Measurements from ENCODE around the gene TMED10.
A peak's percentile ranks its signal among the peaks of the same experiment; 100 is the strongest.
"Not testable (repeated sequence)": the region's sequence is repeated elsewhere in the genome, so short reads cannot be mapped to it uniquely, and the experiment has no call there.

TMED10 gene

DNA sequence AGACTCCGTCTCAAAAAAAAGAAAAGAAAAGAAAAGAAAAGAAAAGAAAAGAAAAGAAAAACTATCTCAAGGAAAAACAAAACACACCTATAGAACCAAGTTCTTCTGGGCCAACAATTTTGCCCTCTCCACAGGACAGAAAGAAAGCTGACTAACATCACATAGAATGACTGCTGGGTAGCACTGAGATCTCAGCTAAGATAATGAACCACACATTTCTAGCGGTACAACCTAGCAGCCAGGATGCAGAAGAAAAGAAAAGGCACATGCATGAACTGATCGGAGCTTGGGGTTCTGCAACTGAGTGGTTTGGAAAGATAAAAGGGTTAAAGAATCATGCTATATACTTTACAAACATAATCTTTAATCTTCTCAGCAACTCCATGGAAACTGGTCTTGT, 19.5 kb downstream of the TMED10 start:
- DNase-seq = no peak

DNA sequence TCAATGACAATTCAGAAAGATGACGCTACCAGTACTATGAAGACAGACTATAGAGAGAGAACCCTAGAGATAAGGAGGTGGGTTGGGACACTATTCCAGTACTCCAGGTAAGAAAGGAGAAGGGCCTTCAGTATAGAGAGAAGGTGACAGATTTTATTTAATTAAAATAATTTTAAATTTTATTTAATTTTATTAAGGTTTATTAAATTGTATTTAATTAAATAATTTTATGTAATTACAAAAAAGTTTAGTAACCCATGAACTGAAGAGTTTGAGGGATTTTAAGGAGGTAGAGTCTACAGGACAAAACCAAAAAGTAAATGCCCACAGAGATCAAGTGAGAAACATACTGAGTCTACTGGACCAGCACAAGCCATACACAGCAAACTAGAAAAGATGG, 20.3 kb downstream of the TMED10 start:
- no peak for DNase-seq

DNA sequence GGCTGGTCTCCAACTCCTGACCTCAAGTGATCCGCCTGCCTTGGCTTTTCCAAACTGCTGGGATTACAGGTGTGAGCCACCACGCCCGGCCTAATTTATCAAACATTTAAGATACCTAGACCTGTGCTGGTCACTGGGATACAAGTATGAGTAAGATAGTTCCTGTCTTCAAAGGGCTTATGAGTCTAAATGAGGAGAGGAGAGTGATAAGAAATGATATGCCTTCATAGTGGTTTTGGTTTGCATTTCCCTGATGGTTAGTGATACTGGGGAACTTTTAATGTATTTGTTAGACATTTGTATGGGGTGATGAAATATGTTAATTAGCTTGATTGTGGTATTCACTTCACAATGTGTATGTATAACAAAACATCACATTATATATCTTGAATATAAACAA, 21.2 kb downstream of the TMED10 start:
- no peak for DNase-seq

DNA sequence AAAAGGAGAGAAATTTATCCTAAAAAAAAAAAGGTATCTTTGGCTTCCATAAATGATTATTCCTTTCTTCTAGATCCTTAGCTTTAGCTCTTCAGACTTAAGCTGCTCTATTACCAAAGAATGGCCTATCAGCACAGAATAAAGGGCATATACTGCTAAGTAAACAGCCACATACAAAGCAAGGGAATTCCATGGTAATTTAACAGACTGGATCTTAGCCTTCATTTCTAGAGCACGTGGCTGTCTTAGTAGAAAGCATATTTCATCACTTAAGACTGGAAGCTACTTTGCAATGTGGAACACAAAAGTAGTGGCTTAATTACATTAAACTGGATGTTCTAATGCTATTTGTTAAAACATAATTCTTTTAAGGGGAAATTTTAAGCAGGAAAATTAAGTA, 23.1 kb downstream of the TMED10 start:
- DNase-seq = no peak

DNA sequence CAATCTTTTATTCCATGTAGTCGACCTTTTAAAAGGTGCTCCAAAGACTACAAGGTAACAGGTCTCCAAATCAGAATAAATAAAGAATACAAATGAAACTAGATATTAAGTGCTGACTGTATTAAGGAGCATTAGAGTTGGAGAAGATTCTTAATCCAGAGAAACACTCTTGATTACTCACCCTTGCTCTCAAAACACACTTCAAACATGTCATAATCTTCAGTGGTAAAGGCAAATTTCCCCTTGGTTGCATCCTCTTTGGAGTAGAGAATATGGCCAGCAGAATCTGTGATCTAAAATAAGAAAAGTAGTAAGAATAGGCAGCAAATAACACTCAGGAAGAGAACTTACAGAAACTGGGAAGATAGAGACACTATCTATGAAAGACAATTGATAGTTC, 24.6 kb downstream of the TMED10 start:
- peak; percentile 16 to 57 (median 53) for DNase-seq

DNA sequence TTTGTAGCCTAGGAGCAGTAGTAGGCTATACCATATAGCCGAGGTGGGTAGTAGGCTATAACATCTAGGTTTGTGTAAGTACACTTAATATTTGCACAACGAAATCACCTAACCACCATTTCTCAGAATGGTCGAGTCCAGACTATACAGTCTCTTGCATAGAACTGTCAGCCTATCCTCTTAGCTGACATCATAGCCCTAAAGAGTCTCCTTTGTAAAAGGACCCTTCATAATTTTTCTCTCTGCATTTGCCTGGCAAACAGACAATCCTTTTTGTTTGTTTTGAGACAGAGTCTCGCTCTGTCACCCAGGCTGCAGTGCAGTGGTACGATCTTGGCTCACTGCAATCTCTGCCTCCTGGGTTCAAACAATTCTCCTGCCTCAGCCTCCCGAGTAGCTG, 25.8 kb downstream of the TMED10 start:
- not testable (repeated sequence) for DNase-seq

DNA sequence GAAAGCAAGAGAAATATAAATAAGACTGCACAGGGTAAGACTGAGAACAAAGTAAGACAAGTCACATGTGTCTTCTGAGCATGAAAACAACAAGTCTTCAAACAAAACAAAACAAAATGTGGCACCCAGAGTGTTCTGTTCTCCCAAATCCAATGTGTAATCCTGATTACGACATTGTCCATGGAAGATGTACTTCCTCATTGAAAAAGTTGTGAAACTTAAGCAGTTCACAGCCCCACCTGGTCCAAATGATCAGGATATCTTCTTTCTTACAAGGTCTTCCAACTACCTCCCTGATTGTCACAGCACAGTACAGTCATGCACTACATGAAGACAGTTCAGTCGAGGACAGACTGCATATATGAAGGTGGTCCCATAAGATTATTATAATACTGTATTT, 26.3 kb downstream of the TMED10 start:
- DNase-seq = peak in 1 of 3 donors; percentile 46

DNA sequence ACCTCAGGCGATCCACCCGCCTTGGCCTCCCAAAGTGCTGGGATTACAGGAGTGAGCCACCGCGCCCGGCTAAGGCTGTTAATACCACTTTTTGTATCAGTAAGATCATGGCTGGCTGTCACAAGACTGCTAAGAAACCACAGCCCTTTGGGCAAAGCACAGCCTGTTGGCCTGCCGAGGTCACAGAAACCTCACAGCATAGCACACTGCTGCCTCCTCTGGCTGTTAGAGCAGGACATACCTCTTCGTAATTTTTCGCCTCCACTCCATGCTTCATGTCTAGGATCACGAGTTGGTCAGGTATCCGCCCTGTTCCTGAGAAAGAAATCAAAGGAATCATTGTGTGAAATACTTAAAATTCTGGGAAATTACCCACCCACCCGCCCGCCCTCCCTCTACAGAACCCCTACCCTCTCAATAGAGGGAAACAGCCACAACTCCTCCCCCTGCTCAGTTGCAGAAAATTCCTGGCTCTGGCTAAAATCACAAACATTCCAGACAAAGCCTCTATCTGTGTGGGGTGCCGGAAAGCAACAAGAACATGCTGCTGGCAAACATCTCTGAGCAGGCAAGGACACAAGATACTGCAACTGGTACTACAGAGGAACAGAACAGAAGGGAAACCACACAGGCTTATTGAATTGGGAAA, 28.9 kb downstream of the TMED10 start:
- peak; percentile 75 to 79 (median 76) for DNase-seq

DNA sequence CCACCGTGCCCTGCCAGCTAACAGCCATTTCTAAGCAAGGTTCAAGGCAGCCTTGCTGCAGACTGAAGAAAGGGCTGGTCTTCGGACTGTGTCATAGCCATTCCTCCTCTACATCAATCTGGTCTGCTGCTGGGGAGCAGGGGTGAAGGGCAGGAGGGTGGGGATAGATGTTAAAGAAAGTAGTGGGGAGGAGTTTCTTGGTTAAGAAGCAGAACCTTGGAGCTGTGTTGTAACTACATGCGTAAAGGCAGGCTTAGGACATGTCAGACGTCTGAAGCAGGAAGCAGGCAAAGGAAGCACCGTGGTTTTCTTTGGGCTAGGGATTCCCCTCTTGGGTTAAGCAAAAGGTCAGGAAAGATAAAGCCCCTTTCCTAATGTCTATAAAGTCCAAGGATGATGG, 31.5 kb downstream of the TMED10 start:
- DNase-seq = peak; percentile 85 to 92 (median 89)

DNA sequence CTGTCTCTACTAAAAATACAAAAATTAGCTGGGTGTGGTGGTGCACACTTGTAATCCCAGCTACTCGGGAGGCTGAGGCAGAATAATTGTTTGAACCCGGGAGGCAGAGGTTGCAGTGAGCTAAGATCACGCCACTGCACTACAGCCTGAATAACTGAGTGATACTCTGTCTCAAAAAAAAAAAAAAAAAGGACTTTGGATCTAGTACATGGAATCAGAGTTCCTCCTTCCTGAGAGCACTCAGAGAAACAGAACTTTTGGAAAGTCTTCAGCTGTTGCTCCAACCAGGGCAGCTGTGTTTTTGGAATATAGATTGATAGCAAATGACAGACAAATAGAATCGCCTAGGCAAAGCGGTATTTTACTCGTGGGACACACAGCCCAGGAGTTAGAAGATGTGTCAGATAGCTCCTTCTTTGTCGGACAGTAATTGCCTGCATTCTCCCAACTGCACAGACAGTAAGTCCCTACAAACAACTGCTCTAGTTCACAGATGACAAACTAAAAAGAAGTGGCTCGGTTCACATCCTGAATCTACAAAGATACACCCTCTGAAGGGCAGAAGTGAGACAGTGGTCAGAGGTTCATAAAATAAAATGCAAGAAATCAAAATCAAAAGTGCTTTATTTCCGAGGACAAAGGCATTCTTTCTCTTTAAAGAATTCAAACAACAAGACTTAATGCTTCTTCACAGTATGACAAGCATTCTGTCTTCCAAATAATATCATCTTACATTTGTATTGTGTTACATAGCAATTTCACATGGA, 32.5 kb downstream of the TMED10 start:
- DNase-seq = no peak

DNA sequence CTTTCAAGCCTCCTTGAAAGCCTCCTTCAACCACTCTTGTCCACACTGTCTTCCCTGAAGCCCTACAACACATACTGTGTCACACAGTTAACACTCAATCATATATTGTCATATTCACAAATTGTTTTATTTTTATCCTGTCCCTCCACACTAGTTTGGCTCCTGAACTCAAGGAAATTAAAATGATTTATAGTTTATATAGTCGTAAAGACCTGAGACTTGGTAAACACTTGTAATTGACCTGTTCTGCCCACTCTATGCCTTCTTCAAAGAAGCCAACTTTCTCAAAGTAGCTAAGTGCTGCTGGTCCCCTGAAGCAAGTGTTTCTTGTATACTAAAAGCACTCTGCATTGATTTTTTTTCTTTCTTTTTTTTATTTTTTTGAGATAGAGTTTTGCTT, 33.9 kb downstream of the TMED10 start:
- DNase-seq = no peak

DNA sequence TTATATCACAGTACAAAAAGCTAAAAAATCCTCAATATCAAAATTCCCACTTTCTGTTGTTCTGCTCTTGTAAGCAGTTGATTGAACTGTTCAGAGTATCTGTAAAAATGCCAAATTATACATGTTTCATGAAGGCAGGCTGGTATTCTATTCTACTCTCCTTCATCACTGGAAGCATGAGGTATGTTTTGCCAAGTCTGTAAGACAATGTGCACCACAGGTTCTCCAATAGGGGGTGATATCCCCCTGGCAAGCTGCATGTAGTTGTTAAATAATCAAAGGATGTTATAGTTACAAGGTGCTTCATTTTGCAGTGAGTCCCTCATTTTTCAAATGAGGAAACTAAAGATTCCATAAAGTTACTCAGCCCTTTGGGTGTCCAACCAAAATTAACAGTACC, 34.4 kb downstream of the TMED10 start:
- DNase-seq = peak in 1 of 3 donors; percentile 20

DNA sequence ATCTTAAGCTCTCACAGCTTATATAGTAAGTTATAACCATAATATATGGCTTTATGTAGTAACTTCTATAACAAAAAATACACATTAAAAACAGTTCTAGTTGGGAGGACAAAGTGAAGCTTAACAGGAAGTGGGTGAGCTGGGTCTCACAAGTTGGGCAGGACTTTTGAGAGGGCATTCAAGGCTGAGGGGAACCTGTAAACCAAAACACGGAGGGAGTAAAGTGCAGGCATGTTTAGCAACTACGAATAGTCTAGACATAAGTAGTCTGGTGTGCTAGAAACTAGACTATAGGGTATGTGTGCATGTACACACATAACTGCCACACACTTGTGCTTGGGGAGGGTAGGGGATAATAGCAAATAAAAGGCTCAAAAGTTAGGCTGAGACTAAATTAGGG, 35.4 kb downstream of the TMED10 start:
- no peak for DNase-seq

DNA sequence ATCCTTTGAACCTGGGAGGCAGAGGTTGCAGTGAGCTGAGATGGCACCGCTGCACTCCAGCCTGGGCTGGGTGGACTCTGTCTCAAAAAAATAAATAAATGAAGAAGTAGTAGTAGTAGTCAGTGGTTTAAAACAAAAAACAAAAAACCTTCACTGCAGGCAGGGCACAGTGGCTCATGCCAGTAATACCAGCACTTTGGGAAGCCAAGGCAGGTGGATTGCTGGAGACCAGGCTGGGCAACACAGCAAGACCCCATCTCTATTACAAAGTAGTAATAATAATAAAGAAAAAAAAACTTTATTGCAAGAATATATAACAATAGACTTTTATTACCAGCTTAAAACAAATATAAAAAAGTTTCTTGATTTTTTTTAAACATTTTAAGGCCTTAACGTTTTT, 35.8 kb downstream of the TMED10 start:
- no peak for DNase-seq

DNA sequence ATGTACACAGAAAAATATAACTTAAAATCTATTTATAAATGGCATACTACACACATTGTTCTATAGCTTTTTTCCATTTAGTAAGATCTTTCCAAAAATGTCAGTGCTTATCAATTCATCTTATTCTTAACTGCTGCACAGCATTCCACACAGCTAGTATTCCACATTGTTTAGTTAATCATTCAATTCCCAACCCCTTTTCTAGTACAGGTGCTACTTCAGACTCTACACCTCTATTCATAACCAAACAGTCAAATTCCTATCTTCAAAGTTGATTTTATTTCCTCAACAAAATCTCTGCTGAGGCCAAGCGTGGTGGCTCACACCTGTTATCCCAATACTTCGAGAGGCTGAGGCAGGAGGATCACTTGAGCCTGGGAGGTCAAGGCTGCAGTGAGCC, 37.2 kb downstream of the TMED10 start:
- no peak for DNase-seq

DNA sequence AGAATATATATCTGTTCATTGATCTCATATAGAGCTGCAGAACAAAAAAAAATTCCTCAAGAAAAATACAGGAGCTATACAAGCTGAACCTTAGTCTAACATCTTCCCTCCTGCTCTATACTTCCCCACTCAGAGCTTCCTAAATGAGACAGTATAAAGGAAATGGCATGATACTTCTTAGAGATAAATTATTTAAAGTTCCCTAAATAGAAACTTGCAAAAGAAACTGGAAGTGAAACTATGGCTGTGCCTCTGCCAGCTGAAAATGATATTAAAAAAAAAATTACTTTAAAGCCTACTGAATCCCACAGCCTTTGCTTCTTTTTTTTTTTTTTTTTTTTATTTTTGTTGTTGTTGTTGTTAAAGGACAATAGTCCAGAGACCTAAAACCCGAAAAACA, 37.9 kb downstream of the TMED10 start:
- DNase-seq = peak; percentile 47 to 82 (median 74)

DNA sequence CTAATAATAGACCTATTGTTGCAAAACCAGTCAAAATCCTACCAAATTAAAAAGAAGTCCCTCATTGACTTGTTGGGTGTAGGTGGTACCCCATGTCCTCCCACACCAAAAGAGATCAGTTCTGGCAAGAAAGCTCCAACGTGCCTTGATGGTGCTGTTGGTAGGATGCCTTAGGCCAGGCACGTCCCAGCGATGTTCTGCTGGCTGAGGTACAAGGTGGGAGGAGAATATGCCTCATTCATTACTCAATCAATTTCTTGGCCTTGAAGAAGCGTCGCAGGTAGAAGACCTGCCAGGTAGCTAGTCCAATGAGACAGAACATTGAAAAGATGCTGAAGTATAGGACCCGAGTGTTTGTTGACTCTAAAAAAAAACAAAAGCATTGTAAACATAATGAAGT, 41.8 kb downstream of the TMED10 start:
- no peak for DNase-seq

DNA sequence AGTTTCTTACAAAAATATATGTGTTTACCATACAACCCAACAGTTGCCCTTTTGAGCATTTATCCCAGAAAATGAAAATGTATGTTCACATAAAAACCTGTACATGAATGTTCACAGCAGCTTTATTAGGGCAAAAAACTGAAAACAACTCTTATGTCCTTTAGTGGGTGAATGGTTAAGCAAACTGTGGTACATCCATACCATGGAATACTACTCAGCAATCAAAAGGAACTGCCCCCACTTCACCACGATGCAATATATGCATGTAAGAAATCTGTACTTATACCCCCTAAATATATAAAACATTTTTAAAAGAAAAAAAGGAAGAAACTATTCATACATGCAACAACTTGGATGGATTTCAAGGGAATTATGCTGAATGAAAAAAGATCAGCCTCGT, 42.8 kb downstream of the TMED10 start:
- DNase-seq = no peak

DNA sequence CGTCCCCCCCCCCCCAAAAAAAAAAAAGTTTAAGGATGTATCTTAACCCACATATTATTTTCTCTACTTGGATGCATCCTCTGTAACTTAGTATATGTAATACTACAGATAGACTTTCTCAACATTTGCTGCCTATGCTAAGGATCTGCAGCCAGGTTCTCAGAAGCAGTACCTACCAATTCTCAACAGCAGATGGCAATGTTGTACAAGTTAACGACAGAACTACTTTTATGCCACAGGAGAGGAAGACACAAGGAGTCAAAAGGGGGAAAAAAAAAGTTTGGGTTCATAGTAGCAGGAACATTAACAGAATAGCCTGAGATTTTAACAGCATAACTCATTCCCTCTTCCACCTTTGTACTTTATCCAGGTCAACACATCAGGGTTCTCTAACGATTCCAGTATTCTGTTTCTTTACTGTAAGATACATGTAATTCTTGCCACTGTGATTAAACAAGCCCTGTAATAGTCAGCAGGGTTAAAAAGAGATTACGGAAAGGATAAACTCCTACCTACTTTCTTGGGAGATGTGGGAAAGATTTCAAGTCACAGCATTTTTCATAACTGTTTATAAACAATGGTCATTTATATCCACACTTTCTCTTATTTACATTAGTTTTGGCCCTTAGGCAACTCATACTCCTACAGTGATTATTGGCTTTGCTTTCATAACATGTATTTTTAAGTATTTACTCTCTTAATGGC, 43.9 kb downstream of the TMED10 start:
- DNase-seq = peak; percentile 80 to 91 (median 86)

DNA sequence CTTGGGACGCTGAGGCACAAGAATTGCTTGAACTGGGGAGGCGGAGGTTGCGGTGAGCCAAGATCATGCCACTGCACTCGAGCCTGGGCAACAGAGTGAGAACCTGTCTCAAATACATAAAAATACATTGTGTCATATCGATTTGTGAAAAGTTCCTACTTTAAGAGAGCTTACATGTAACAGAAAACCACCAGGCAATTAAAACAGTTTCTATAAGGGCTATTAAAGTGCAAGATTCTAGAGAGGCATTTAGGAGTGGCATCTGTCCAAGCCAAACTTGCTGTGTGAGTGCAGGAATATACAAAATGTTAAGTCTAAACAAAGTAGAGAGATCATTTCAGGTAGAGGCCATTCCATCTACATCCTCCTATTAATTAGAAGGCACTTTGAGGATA, 47.8 kb downstream of the TMED10 start:
- DNase-seq = no peak

DNA sequence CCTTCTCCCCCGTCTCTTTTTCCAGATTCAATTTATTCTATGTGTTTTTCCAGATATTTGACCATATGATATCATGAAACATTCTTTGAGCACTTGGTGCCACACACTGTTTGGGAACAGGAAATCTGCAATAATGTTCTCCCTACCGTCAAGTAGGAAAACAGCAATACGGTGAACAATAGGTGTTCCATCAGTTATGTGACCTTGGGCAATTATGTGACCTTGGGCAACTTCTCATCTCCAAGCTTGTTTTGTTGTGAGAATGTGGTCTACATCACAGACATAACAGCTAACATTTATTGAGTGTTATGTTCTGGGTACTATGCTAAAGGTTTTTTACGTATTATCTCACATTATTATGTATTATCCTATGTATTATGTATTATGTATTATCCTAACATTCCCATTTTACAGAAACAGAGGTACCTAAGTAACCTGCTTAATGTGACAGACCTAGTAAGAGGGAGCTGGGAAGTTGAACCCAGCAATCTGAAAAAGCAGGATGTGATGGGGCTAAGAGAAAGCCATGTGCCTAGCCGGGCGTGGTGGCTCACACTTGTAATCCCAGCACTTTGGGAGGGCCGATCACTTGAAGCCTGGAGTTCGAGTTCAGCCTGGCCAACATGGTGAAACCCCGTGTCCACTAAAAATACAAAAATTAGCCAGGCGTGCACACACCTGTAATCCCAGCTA, 48.4 kb downstream of the TMED10 start:
- DNase-seq = no peak

DNA sequence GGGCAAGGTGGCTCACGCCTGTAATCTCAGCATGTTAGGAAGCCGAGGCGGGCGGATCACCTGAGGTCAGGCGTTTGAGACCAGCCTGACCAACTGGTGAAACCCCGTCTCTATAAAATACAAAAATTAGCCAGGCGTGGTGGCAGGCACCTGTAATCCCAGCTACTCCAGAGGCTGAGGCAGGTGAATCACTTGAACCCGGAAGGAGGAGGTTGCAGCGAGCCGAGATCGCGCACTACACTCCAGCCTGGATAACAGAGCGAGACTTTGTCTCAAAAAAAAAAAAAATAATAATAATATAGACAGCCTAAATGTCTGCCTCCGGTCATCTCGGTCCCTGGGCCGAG, 49.0 kb downstream of the TMED10 start:
- not testable (repeated sequence) for DNase-seq

DNA sequence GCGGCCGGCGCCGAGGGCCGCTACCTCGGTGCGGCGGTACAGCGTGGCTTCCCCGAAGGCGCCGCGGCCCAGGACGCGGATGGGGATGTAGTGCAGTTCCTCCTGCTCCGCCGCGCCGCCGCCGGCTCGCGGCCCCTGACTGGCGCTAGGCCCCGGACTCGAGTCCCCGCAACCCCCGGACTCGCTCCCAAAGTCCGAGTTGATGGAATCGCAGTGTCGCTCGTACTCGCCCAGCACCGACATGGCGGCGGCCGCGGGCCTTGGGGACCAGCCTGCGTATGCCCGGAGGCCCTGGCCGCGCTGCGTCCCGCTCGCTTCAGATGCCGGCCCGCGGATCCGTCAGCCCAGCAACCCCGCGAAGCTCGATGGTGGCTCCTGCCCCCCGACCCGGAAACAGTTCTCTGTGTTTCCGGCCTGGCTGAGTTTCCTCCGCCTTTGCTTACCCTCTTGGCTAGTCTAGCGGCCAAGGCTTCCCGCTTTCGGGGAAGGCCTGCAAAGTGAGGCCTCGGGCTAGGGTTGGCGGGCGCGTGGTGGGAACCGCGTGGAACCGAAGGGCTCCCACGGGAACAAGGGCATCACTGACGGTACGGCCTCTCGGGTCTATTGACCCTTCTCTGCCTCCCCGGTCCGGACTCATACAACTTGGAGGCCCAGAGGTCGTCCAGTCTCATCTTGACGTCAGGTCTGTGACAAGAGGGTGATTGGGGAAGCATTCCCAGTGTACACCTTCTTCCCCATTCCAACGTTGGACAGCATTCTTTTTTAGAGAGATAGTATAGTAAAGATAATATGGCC, 49.5 kb downstream of the TMED10 start, which contains the start of gene NEK9:
Gene NEK9, minus strand, starts transcription at position 370 of the 795 bp plus-strand sequence. Its CDS starts 127 bp downstream, at position 243.
- DNase-seq = peak; percentile 87 to 92 (median 88)

Measured in suppressor macrophage treated with lipopolysaccharide for 1 hour (primary cell).